ENCODE results near the gene SMIM17.

The SMIM17 gene

DNA sequence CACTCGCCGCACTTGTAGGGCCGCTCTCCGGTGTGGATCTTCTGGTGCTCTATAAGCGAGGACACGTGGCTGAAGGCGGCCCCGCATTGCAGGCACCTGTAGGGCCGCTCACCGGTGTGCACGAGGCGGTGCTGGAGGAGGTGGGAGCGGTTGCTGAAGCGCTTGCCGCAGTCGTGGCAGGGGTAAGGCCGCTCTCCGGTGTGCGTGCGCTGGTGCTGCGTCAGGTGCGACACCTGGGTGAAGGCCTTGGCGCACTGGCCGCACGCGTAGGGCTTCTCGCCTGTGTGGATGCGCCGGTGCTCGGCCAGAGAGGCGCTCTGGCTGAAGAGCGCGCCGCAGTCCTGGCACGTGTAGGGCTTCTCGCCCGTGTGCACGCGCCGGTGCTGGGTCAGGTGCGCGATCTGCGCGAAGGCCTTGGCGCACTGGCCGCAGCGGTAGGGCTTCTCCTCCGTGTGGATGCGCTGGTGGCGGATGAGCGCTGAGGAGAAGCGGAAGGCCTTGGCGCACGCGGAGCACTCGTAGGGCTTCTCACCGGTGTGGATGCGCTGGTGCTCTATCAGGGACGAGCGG lies 21.1 kb downstream of the SMIM17 start:
- no peak for ATAC-seq
- TF ChIP-seq ZNF70 (CRISPR knock-in tag; IDR thresholded peaks at IDR 0.05) = no peak

DNA sequence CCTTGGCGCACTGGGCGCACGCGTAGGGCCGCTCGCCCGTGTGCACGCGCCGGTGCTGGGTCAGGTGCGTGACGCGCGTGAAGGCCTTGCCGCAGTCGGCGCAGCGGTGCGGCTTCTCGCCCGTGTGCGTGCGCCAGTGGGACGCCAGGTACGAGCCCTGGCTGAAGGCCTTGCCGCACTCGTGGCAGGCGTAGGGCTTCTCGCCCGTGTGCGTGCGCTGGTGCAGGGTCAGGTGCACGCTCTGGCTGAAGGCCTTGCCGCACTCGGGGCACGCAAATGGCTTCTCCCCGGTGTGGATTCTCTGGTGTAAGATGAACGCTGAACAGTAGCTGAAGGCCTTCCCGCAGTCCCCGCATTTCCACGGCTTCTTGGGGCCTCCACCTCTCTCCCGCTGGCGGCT lies 21.6 kb downstream of the SMIM17 start:
- no peak for ATAC-seq

DNA sequence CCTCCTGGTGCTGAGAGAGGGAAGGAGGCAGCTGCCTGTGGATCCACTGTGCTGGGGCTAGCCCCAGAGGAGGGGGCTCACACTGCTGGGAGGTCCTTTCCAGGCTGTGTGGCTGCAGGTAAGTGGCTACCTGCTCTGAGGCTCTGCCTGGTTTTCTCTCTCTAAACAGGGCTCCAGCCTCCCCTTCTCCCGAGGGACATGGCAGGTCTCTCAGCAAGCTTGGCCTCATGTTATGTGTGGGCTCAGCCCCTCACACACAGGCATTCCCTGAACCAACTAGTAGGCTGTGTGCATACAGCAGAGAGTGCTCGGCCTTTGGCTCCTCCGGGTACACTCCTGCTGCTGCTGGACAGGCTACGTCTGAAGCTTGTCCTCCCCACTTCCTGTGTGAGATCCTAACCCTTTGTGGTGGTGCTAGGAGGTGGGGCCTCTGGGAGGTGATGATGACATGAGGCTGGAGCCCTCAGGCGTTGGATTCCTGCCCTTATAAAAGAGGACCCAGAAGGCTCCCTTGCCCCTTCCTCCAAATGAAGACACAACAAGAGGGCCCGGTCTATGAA lies 24.4 kb downstream of the SMIM17 start:
- no peak for ATAC-seq
- no peak for TF ChIP-seq ZNF8 (CRISPR knock-in tag; IDR thresholded peaks at IDR 0.05)

More for the DNA sequence above, 21.6 kb downstream of the SMIM17 start:
- TF ChIP-seq ZFP3 (CRISPR knock-in tag; IDR thresholded peaks at IDR 0.05) (no peak), TCF4 (CRISPR knock-in tag; IDR thresholded peaks at IDR 0.05; ENCODE audit: borderline replicate concordance) (no peak)

DNA sequence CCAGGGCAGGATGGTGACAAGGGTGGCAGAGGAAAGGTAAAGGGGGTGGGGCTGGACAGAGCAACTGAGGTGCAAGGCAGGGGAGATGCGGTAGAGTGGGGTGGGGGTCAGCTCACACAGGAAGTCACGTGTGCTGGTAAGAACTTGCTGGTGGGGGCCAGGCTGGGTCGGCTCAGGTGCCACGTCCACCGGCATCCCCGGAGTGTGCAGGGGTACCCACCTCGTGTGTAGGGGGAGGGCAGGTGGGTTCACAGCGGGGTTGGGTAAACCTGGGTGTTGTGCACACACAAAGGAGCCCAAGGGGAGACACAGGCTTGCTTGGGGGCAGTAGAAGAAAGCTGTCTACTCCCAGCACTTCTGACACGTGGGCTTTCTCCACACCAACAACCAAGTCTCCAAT lies 25.7 kb downstream of the SMIM17 start:
- no peak for TF ChIP-seq OSR1 (CRISPR knock-in tag; IDR thresholded peaks at IDR 0.05)
- no peak for TF ChIP-seq ARNTL (CRISPR knock-in tag; IDR thresholded peaks at IDR 0.05; ENCODE audit: borderline replicate concordance, low read depth)
- no peak for ATAC-seq

DNA sequence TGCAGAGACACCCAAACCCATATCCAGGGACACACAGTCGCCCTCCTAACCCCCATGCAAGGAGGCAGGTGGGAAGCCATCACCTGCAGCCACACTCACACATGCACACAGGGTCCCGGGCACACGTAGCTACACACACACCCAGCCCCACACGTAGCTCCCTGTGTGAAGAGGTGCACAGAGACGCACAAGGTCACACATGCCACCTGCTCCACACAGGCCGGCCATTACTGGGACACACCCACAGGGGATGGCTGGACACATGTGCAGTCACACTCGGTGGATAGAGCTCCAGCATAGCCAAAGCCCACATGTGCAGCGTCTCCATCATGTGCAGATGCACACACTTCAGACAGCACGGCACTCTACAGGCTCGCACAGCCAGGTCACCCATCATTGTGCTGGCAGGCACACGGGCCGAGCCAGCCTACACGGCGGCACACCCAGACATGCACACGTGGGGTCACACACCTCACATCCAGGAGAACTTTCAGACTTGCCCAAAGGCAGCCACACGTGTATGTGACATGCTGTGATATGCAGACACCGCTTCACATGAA lies 27.5 kb downstream of the SMIM17 start:
- TF ChIP-seq, protein P1, sequence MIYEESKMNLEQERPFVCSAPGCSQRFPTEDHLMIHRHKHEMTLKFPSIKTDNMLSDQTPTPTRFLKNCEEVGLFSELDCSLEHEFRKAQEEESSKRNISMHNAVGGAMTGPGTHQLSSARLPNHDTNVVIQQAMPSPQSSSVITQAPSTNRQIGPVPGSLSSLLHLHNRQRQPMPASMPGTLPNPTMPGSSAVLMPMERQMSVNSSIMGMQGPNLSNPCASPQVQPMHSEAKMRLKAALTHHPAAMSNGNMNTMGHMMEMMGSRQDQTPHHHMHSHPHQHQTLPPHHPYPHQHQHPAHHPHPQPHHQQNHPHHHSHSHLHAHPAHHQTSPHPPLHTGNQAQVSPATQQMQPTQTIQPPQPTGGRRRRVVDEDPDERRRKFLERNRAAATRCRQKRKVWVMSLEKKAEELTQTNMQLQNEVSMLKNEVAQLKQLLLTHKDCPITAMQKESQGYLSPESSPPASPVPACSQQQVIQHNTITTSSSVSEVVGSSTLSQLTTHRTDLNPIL (CRISPR knock-in tag; IDR thresholded peaks at IDR 0.05; ENCODE audit: low read depth) = no peak
- TF ChIP-seq ZFP3 (CRISPR knock-in tag; IDR thresholded peaks at IDR 0.05) = no peak
- TF ChIP-seq BACH2 (CRISPR knock-in tag; IDR thresholded peaks at IDR 0.05; ENCODE audit: borderline replicate concordance) = no peak
- no peak for TF ChIP-seq ARNTL (CRISPR knock-in tag; IDR thresholded peaks at IDR 0.05; ENCODE audit: borderline replicate concordance, low read depth)
- TF ChIP-seq, protein P2, sequence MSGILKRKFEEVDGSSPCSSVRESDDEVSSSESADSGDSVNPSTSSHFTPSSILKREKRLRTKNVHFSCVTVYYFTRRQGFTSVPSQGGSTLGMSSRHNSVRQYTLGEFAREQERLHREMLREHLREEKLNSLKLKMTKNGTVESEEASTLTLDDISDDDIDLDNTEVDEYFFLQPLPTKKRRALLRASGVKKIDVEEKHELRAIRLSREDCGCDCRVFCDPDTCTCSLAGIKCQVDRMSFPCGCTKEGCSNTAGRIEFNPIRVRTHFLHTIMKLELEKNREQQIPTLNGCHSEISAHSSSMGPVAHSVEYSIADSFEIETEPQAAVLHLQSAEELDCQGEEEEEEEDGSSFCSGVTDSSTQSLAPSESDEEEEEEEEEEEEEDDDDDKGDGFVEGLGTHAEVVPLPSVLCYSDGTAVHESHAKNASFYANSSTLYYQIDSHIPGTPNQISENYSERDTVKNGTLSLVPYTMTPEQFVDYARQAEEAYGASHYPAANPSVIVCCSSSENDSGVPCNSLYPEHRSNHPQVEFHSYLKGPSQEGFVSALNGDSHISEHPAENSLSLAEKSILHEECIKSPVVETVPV (CRISPR knock-in tag; IDR thresholded peaks at IDR 0.05) = no peak
- TF ChIP-seq OSR1 (CRISPR knock-in tag; IDR thresholded peaks at IDR 0.05) = no peak
- TF ChIP-seq, protein P3, sequence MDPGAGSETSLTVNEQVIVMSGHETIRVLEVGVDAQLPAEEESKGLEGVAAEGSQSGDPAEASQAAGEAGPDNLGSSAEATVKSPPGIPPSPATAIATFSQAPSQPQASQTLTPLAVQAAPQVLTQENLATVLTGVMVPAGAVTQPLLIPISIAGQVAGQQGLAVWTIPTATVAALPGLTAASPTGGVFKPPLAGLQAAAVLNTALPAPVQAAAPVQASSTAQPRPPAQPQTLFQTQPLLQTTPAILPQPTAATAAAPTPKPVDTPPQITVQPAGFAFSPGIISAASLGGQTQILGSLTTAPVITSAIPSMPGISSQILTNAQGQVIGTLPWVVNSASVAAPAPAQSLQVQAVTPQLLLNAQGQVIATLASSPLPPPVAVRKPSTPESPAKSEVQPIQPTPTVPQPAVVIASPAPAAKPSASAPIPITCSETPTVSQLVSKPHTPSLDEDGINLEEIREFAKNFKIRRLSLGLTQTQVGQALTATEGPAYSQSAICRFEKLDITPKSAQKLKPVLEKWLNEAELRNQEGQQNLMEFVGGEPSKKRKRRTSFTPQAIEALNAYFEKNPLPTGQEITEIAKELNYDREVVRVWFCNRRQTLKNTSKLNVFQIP (CRISPR knock-in tag; IDR thresholded peaks at IDR 0.05; ENCODE audit: borderline replicate concordance, low read depth) = no peak
- TF ChIP-seq ZFP30 (CRISPR knock-in tag; IDR thresholded peaks at IDR 0.05) = no peak
- TF ChIP-seq GLIS3 (CRISPR knock-in tag; IDR thresholded peaks at IDR 0.05) = no peak
- no peak for TF ChIP-seq TOX (CRISPR knock-in tag; IDR thresholded peaks at IDR 0.05; ENCODE audit: borderline replicate concordance)
- TF ChIP-seq ZC3H10 (CRISPR knock-in tag; IDR thresholded peaks at IDR 0.05) = no peak
- no peak for TF ChIP-seq PPARA (CRISPR knock-in tag; IDR thresholded peaks at IDR 0.05; ENCODE audit: borderline replicate concordance)
- TF ChIP-seq RARB (CRISPR knock-in tag; IDR thresholded peaks at IDR 0.05) = no peak
- no peak for TF ChIP-seq ZNF8 (CRISPR knock-in tag; IDR thresholded peaks at IDR 0.05)
- no peak for TF ChIP-seq SNAI2 (CRISPR knock-in tag; IDR thresholded peaks at IDR 0.05)
- TF ChIP-seq ZNF70 (CRISPR knock-in tag; IDR thresholded peaks at IDR 0.05) = no peak
- TF ChIP-seq, protein P4, sequence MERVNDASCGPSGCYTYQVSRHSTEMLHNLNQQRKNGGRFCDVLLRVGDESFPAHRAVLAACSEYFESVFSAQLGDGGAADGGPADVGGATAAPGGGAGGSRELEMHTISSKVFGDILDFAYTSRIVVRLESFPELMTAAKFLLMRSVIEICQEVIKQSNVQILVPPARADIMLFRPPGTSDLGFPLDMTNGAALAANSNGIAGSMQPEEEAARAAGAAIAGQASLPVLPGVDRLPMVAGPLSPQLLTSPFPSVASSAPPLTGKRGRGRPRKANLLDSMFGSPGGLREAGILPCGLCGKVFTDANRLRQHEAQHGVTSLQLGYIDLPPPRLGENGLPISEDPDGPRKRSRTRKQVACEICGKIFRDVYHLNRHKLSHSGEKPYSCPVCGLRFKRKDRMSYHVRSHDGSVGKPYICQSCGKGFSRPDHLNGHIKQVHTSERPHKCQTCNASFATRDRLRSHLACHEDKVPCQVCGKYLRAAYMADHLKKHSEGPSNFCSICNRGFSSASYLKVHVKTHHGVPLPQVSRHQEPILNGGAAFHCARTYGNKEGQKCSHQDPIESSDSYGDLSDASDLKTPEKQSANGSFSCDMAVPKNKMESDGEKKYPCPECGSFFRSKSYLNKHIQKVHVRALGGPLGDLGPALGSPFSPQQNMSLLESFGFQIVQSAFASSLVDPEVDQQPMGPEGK (CRISPR knock-in tag; IDR thresholded peaks at IDR 0.05; ENCODE audit: borderline replicate concordance) = no peak
- ATAC-seq = no peak

Measured in SK-N-SH treated with all-trans-retinoic acid at 6 μM for 48 hours (cell line).